CD4-positive, alpha-beta T cell treated with Interleukin-17A for 4 hours (primary cell): ENCODE results near the gene NPR2.

ENCODE experiments used
- DNase-seq: peaks from one replicate; pipeline ENCODE4 v3.0.0-alpha.2; 2020; ENCODE audit warnings: mixed read lengths

NPR2 gene

GRCh38 chr9:35766997-35767396, 24.4 kb upstream of the NPR2 start:
- DNase-seq: no peak

DNA sequence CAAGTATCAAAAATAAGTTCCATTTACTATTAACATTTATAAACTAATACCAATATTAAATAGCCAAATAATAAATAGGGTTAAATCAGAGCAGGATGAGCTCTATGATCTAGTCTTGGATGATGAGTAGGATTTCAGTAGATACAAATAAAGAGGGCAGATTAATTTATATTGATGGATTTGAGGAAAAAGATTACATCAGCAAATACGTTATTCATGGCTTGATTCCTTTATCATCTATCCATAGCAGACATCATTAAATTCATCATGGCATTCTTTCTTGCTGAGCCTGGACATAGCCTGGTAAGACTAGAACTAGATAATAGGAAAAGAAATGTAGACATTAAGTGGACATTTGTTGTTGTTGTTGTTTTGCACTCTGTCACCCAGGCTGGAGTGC, 23.9 kb upstream of the NPR2 start:
- no peak for DNase-seq

DNA sequence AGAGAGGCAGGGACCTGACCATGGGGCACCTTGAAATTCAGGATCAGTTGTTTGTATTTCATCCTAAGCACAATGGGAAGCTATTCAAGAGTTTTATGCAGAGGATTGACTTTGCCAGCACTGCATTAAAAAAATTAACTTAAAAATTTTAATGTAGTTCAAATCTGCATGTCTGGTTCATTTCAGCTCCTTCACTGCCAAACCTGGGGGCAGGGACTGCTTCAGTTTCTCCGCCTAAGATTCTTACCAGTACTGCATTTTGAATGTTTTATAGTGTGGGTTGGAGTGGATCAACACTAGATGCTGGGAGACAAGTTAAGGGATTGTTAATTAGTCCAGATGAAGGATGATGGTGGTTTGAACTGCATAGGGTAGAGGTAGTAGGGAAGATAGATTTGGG, 21.6 kb upstream of the NPR2 start:
- no peak for DNase-seq

GRCh38 chr9:35771075-35771433, 20.3 kb upstream of the NPR2 start:
- DNase-seq: no peak

DNA sequence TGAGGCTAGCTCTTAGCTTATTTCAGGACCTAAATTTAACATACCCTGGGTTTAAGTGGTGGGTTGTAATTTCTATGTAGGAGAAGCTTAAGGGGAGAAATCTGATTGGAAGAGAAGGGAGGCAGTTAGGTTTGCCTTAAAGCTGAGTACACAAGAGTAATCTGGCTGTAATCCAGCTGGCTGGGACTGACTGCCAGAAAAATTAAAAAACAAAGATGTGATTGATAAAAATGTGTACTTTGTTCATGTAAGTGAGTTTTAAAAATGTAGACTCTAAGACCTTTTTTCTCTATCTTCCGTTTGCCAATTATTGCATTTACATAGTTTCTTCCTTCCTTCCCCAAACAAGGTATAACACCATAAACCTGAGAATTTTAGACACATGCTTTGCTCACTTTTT, 19.9 kb upstream of the NPR2 start:
- no peak for DNase-seq

- DNase-seq: no peak
Measured at GRCh38 chr9:35771943-35772342, 19.4 kb upstream of the NPR2 start.

DNA sequence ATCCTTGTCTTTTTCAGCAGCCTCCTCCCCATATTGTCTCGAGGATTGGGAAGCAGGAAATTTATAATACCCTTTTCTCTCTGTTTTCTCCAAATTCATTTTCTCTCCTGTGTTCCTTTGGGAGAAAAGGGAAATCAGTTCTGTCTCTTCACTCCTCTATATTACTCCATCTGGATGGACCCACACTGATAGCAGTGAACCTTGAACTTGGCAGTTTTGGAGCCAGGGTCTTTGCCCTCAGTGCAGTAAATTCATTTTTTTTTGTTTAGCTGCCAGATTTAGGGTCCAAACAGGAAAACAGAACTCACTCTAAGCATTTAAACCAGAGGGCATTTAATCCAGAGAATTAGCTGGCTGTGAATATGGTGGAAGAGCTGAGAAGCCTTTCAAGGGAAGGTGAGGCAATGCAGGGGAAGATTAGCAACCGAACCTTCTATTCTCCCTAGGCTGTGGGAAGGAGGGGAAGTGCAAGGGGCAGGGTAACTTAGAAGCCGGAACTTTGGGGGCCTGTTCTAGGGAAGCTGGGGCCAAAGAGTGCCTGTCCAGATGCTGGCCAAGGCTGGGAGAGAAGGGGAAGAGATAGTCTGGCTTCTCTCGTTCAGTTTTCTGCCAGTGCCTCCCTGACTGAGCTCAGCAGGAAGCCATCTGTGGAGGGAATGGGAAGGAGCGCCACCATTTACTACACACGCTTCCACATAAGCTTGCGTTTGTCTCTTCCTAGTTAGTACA, 16.3 kb upstream of the NPR2 start:
- DNase-seq: no peak

DNA sequence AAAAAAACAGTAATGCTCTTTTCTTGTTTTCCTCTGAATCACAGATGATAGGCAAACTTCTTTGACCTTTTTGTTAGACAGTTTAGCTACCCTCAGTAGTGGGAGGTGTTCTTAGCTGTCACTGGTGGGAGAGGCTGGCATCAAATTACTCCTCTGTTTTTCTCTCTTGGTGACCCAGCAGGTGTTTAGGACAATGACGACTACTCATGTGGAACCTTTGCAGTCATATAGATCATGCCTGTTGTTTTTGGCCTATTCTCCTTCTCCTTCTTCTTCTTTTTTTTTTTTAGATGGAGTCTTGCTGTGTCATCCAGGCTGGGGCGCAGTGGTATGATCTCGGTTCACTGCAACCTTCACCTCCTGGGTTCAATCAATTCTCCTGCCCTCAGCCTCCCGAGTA, 15.4 kb upstream of the NPR2 start:
- DNase-seq: no peak

- no peak for DNase-seq
Measured at GRCh38 chr9:35778496-35778895, 12.9 kb upstream of the NPR2 start.

DNA sequence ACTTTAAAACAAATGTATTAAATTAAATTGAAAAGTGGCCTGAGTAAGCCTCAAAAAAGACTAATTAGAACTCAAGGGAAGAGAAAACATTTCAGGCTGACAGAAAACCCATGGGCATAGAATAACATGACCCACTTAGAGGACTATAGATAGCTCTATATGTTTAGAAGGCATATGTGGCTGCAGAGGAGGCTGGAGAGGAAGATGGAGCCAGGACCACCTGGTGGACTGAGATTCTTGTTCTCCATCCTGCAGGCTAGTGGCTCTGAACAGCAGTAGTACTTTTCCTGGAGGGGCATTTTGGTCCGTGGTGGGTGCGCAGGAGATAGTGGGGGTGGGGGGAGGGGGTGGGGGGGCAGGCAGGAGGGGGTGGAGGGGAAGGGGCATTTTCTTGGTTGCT, 10.3 kb upstream of the NPR2 start:
- no peak for DNase-seq

- DNase-seq: no peak
Measured at GRCh38 chr9:35783418-35783817, 8.0 kb upstream of the NPR2 start.

DNA sequence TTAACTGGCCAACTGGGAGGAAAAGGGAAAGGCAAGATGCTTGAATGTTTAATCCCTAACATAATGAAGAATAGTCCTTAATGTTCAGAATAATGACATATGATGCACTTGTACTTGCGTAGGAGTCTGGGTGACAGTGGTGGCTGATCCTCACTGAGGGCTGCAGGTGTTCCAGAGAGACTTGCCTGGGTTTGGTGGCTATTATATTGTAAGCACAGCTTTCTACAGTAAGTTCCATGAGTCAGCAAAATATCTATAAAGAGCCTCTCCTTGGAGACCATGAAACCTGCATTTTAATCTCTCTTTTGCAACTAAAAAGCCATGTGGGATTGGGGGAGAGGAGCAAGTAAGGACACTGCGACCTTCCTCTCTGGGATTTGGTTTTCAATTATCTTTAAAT, 1.9 kb upstream of the NPR2 start:
- no peak for DNase-seq

- DNase-seq: no peak
Measured at GRCh38 chr9:35790025-35790384, 1.4 kb upstream of the NPR2 start.

DNA sequence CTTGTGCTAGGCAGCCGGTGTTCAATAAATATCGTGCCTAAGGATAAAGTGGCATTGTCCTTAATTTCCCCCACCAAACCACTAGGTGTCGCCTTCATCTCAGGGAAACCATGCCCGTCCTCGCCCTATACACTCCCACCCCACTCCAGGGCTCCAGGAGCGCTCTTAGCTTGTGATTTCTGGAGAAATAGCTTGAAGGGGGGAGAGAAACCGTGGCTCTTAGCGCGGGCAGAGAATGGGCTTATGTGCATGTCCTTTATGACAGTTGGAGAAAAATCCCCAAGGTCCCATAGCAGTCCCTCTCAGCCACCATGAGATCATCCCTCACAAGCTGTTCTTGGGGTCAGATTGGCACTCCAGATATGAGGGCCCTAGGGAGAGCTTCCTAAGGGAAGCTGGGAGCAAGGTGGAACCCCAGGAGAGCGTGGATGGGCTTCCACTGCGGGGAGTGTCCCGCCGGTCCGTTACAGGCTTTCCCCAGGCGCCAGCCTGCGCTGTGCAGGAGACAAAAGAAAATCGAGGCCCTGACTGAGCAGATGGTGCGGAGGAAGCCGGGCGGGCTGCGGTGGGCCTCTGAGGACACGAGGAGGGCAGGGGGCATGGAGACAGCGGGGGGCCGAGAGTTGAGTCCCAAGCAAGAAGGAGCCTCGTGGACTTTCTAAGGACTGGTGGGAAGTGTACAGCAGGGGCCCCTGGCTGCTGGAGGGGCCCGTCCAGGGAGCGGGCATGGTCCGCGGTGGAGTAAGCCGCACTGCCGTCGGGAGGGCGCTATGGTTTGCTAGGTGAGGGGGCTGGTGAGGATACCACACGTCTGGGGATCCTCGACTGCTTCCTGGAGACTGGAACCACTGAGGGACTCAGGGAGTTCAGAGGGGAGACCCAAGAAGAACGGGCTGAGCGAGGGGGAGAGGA, 750 bp upstream of the NPR2 start:
- peak; percentile 70 for DNase-seq

DNA sequence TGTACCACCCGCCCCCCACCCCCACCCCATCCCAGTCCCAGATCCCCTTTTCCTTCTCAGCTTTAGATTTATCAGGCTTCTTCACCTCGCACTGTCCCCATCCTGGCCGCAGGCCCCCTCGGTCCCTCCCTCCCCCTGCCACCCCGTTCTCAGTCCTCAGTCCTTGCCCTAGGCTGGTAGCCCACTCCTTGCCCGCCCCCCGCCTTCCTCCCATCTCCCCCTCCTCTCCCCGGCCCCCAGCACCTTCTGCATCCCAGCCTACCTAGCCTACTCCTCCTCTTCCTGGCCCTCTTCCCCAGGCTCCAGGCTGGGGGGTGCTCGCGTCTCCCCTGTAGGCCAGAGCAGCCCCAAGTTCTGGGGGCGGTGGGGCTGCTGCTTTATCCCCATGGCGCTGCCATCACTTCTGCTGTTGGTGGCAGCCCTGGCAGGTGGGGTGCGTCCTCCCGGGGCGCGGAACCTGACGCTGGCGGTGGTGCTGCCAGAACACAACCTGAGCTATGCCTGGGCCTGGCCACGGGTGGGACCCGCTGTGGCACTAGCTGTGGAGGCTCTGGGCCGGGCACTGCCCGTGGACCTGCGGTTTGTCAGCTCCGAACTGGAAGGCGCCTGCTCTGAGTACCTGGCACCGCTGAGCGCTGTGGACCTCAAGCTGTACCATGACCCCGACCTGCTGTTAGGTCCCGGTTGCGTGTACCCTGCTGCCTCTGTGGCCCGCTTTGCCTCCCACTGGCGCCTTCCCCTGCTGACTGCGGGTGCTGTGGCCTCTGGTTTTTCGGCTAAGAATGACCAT, 828 bp downstream of the NPR2 start:
- DNase-seq: no peak

DNA sequence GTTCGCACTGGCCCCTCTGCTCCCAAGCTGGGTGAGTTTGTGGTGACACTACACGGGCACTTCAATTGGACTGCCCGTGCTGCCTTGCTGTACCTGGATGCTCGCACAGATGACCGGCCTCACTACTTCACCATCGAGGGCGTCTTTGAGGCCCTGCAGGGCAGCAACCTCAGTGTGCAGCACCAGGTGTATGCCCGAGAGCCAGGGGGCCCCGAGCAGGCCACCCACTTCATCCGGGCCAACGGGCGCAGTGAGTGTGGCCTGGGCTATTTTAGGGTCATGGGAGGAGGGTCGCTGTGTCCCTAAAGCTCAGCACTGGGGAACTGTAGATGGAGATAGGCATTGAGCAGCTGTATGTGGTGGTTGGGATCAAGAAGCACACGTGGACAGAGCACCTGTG, 1.4 kb downstream of the NPR2 start:
- DNase-seq: no peak

DNA sequence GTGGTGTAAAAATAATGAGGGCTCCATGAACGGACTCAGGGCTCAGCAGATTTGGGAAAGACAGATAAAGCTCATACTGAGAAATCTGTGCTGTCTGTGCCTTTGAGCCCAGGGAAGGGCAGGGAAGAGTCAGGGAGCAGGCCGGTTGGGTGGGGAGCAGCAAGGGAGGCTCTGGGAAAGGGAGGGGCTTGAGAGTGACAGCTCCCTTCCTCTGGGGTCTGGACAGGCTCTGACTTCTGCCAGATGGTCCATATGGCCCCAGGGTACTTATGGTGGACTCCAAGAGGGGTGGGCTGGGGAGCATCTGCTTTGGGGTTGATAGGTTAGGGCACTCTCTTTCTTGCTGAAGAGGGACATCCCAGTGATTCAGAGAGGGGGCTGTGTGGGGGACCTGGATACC, 2.1 kb downstream of the NPR2 start:
- DNase-seq: no peak

DNA sequence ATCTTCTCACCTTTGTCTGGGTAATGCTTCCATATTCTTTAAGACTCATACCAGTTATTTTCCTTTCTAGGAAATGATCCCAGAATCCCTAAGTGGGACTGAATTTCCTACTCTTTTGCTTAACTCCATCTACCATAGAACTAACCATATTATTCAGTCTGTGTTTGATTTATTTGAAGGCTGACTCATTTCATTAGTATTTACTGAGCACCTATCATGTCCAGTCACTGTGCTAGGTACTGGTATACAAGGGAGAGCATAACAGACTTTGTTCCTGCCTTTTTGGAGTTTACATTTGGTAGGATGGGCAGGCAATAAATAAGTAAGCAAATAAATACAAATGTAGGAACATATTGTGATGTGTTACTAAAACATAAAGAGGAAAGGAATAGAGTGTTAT, 4.3 kb downstream of the NPR2 start:
- no peak for DNase-seq

GRCh38 chr9:35797311-35798109, 6.1 kb downstream of the NPR2 start:
- no peak for DNase-seq

DNA sequence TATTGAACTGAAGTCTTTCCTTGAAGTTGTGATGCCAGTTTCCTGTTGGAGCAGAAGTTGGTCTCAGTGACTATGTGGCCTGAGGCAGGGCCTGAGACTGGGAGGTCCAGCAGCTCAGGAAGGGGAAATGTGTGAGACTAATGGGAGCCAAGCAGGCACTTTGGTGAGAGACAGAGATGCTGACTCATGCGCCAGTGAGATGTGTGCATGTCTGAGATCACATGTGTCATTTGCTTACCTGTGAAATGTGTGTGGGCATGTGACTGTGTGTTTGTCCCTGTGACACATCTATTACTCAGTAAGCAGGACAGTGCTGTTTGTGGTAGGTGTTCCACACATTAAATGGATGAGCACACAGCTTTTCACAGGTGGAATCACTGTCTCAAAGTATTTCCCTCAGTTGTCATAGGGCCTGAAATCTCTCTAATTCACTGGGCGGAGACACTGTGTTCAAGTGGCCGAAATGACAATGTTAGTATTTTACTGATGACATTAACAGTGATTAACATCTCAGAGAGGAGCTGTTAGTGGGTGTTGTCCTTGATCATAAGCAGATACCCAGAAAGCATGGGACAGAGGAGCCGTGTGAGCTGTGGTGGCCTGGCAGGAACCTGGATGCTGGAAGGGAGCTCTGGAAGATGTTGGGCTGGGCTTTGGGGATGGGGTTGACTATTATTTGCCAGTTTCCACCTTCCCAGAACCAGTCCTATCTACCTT, 7.4 kb downstream of the NPR2 start:
- peak; percentile 16 for DNase-seq

DNA sequence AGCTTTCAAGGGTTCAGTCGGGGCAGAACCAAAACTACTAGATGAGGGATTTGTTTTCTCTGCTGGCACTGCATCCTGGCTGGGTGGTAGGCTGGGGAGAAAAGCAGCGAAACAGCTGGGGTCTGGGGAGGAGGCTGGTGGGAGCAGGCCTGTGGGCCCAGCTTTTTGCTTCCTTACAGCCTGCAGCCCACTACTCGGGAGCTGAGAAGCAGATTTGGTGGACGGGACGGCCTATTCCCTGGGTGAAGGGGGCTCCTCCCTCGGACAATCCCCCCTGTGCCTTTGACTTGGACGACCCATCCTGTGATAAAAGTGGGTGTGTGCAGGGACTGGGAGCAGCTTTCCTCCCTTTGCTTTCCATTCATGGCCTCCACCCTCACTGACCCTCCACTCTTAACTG, 9.1 kb downstream of the NPR2 start:
- no peak for DNase-seq
